Measurements from ENCODE around the gene AUH. TPM values are rescaled to one million over a fixed set of nuclear protein-coding genes. Genes with fewer than 3 reads are reported as not detected.

AUH gene
- total RNA-seq, 1 experiment from 2014 or later: 29.0 TPM

GRCh38 chr9:91190062-91190461, 171.7 kb downstream of the AUH start:
- DNase-seq (ENCODE audit: low read depth, low spot score) (no peak), ATAC-seq (no peak)
- intact Hi-C loops (cut with micrococcal nuclease): loop anchor here (5.0 to 10.0 kb wide), 2 partner anchors 175 to 227 kb away; partner anchors contain the start of gene AUH
- no TSS peak for BruUV-seq (replicated peaks)
- Histone ChIP-seq H3K27ac (ENCODE audit: low read depth, low read length) (no peak overlapping the region), H3K9ac (ENCODE audit: low read length) (no peak overlapping the region), H3K4me1 (ENCODE audit: control insufficient read depth in 1 of 2, insufficient read depth in 2 of 2, low read length in 2 of 2) (peaks cover 27 to 65% of the 10 kb centered on the region in 2 experiments), H3K79me2 (ENCODE audit: insufficient read depth, low read length) (no peaks in the 10 kb centered on the region), H2AFZ (ENCODE audit: low read depth, low read length, poor library complexity, severe bottlenecking) (no peak overlapping the region), H4K20me1 (ENCODE audit: insufficient read depth) (no peaks in the 10 kb centered on the region), H3K36me3 (ENCODE audit: control insufficient read depth in 1 of 2, insufficient read depth in 2 of 2, low read length in 2 of 2) (no peaks in the 10 kb centered on the region), H3K27me3 (ENCODE audit: insufficient read depth, low read length) (no peaks in the 10 kb centered on the region), H3K9me3 (ENCODE audit: control insufficient read depth in 1 of 2, insufficient read depth in 1 of 2, low read depth in 1 of 2, low read length in 2 of 2) (no peaks in the 10 kb centered on the region), H3K4me3 (replicated peaks in 1 of 2; ENCODE audit: low read depth in 1 of 2, low read length in 2 of 2) (no peak overlapping the region), H3K9me2 (ENCODE audit: insufficient read depth) (no peaks in the 10 kb centered on the region), H3K4me2 (ENCODE audit: low read length) (no peak overlapping the region)
- CTCF ChIA-PET: no interaction called here
- POLR2A ChIA-PET: interaction anchor here (1.0 kb wide), 1 partner anchor 90 kb away, joined by 3 read pairs; no protein-coding TSS in a partner anchor
- TF ChIP-seq EZH2 (IDR thresholded peaks at IDR 0.05) (no peak), MAX (IDR thresholded peaks at IDR 0.05) (no peak), ZFX (IDR thresholded peaks at IDR 0.05) (no peak), ZNF274 (IDR thresholded peaks at IDR 0.05; ENCODE audit: low read depth, low read length) (no peak), CTCF (IDR thresholded peaks at IDR 0.05 in 2 of 3, conservative IDR thresholded peaks at IDR 0.05 in 1 of 3; ENCODE audit: borderline replicate concordance in 1 of 3, insufficient read depth in 1 of 3, low read depth in 2 of 3, low read length in 2 of 3) (no peak), EGR1 (IDR thresholded peaks at IDR 0.05; ENCODE audit: low read depth) (no peak), POLR2AphosphoS5 (IDR thresholded peaks at IDR 0.05; ENCODE audit: low read depth, low read length) (no peak), TCF7L2 (IDR thresholded peaks at IDR 0.05; ENCODE audit: borderline replicate concordance, extremely low read depth, insufficient read depth, insufficient read length) (no peak), POLR2A (IDR thresholded peaks at IDR 0.05; ENCODE audit: borderline replicate concordance, extremely low read depth, insufficient read depth, insufficient read length) (no peak), SIN3A (IDR thresholded peaks at IDR 0.05; ENCODE audit: low read depth) (no peak), RAD21 (IDR thresholded peaks at IDR 0.05; ENCODE audit: low read depth) (no peak), ZBTB33 (IDR thresholded peaks at IDR 0.05; ENCODE audit: extremely low read depth, insufficient replicate concordance, low read length) (no peak), ATF3 (IDR thresholded peaks at IDR 0.05) (no peak), JUND (IDR thresholded peaks at IDR 0.05) (no peak)
- RAD21 ChIA-PET (ENCODE audit: low non-redundant PET in 1 of 2, low total read pairs in 2 of 2, uncharacterized antibody in 2 of 2, unreplicated experiment in 2 of 2): no interaction called here

All from HCT116 (cell line).